Peyer's patch (tissue), 4 donors: ENCODE measurements around the gene MMAB. TPM values are rescaled to one million over a fixed set of nuclear protein-coding genes. Genes with fewer than 3 reads are reported as not detected.
A peak's percentile ranks its signal among the peaks of the same experiment; 100 is the strongest.

Source experiments
- DNase-seq, 3 donors: peaks; one replicate each; pipeline ENCODE4 v3.0.0-alpha.2; 2017 to 2019
- H3K27ac ChIP-seq, 4 donors: fragments of 200-600 bp; sonication (generic); one replicate each; pipeline ENCODE4 v1.5.1; 2016 to 2019
- H3K27me3 ChIP-seq, 2 donors: fragments of 200-600 bp; sonication (generic); one replicate each; pipeline ENCODE4 v1.5.1; 2019
- H3K36me3 ChIP-seq, 3 donors: fragments of 200-600 bp; sonication (generic); one replicate each; pipeline ENCODE4 v1.5.1; 2016 to 2019
- H3K4me1 ChIP-seq, 4 donors: fragments of 200-600 bp; sonication (generic); one replicate each; pipeline ENCODE4 v1.5.1; 2016 to 2019
- H3K4me3 ChIP-seq, 4 donors: fragments of 200-600 bp; sonication (generic); 1 replicate in 3 of 4; 2 replicates in 1 of 4; pipeline ENCODE4 v1.5.1; 2016 to 2019; ENCODE audit warnings: mild to moderate bottlenecking in 1 of 4
- H3K9me3 ChIP-seq, 4 donors: fragments of 200-600 bp; sonication (generic); one replicate each; pipeline ENCODE4 v1.5.1; 2016 to 2019; ENCODE audit warnings: mild to moderate bottlenecking in 1 of 4
- CTCF ChIP-seq, 6 experiments: fragments of 450-650 bp in 4 of 6; fragments of 200-600 bp in 2 of 6; sonication (generic) in 1 of 6; IDR thresholded peaks; one replicate each; pipeline ENCODE4 v1.5.1; 2017 to 2019; ENCODE audit warnings: antibody characterized with exemption in 6 of 6, mild to moderate bottlenecking in 3 of 6, moderate library complexity in 1 of 6
- POLR2A ChIP-seq, 2 donors: fragments of 450-650 bp; IDR thresholded peaks; one replicate each; pipeline ENCODE4 v1.5.1; 2017; ENCODE audit warnings: antibody characterized with exemption in 2 of 2, mild to moderate bottlenecking in 2 of 2, moderate library complexity in 2 of 2
- total RNA-seq, 4 donors: library from RNA; depleted of rRNA; stranded (reverse); fragments of >200 nt; gene quantifications; one replicate each; pipeline ENCODE4 v1.1.0, GENCODE V29; 2016

The MMAB gene
- total RNA-seq, 4 donors from 2014 or later = 30.8 to 41.4 (median 32.1) TPM

- Histone ChIP-seq H3K27ac (no peak overlapping the region), H3K27me3 (no peaks in the 10 kb centered on the region), H3K36me3 (peaks cover 0 to 85% (median 0%) of the 10 kb centered on the region in 3 donors), H3K4me3 (no peak overlapping the region), H3K4me1 (no peaks in the 10 kb centered on the region), H3K9me3 (no peaks in the 10 kb centered on the region)
- TF ChIP-seq CTCF (IDR thresholded peaks at IDR 0.05) (no peak), POLR2A (IDR thresholded peaks at IDR 0.05) (no peak)
- DNase-seq = no peak
Measured at GRCh38 chr12:109521831-109522230, 51.5 kb downstream of the MMAB start.

GRCh38 chr12:109519787-109520186 lies 53.5 kb downstream of the MMAB start:
- Histone ChIP-seq H3K27ac (peak overlapping the region in 2 of 4 donors; percentile 36 to 40), H3K4me3 (no peak overlapping the region), H3K4me1 (no peaks in the 10 kb centered on the region), H3K27me3 (no peaks in the 10 kb centered on the region), H3K9me3 (no peaks in the 10 kb centered on the region), H3K36me3 (peaks cover 0 to 83% (median 0%) of the 10 kb centered on the region in 3 donors)
- no peak for DNase-seq
- TF ChIP-seq POLR2A (IDR thresholded peaks at IDR 0.05) (no peak), CTCF (IDR thresholded peaks at IDR 0.05) (no peak)

GRCh38 chr12:109518820-109519665 lies 54.3 kb downstream of the MMAB start:
- Histone ChIP-seq H3K4me1 (no peaks in the 10 kb centered on the region), H3K9me3 (no peaks in the 10 kb centered on the region), H3K27ac (peak overlapping the region in 2 of 4 donors; percentile 36 to 40), H3K27me3 (no peaks in the 10 kb centered on the region), H3K36me3 (peaks cover 0 to 83% (median 0%) of the 10 kb centered on the region in 3 donors), H3K4me3 (no peak overlapping the region)
- peak; percentile 39 to 80 (median 59) for DNase-seq
- peak; percentile 33 to 85 (median 84) for TF ChIP-seq CTCF (IDR thresholded peaks at IDR 0.05)
- TF ChIP-seq POLR2A (IDR thresholded peaks at IDR 0.05) = no peak

GRCh38 chr12:109517619-109518018 lies 55.7 kb downstream of the MMAB start:
- TF ChIP-seq CTCF (IDR thresholded peaks at IDR 0.05) (no peak), POLR2A (IDR thresholded peaks at IDR 0.05) (no peak)
- DNase-seq = no peak

GRCh38 chr12:109513977-109514376 lies 59.3 kb downstream of the MMAB start:
- Histone ChIP-seq H3K4me1 (no peaks in the 10 kb centered on the region), H3K36me3 (peaks cover 0 to 92% (median 0%) of the 10 kb centered on the region in 3 donors)

More at GRCh38 chr12:109517619-109518018, 55.7 kb downstream of the MMAB start:
- no peak overlapping the region for H3K4me3 ChIP-seq
- H3K27ac ChIP-seq = no peak overlapping the region
- no peaks in the 10 kb centered on the region for H3K27me3 ChIP-seq
- peaks cover 0 to 83% (median 0%) of the 10 kb centered on the region in 3 donors for H3K36me3 ChIP-seq
- no peaks in the 10 kb centered on the region for H3K9me3 ChIP-seq
- no peaks in the 10 kb centered on the region for H3K4me1 ChIP-seq

More at GRCh38 chr12:109513977-109514376, 59.3 kb downstream of the MMAB start:
- H3K4me3 ChIP-seq = no peak overlapping the region
- H3K27ac ChIP-seq = no peak overlapping the region
- TF ChIP-seq POLR2A (IDR thresholded peaks at IDR 0.05) (no peak), CTCF (IDR thresholded peaks at IDR 0.05) (no peak)
- no peak for DNase-seq
- no peaks in the 10 kb centered on the region for H3K9me3 ChIP-seq
- no peaks in the 10 kb centered on the region for H3K27me3 ChIP-seq
